ENCODE data around the gene PAK4. TPM values are rescaled to one million over a fixed set of nuclear protein-coding genes. Genes with fewer than 3 reads are reported as not detected.

PAK4 gene
- total RNA-seq, 4 donors from 2014 or later, result 4.0 to 4.8 (median 4.6) TPM

GRCh38 chr19:39097299-39097698 lies 28.3 kb upstream of the PAK4 start:
- TF ChIP-seq, protein P1, sequence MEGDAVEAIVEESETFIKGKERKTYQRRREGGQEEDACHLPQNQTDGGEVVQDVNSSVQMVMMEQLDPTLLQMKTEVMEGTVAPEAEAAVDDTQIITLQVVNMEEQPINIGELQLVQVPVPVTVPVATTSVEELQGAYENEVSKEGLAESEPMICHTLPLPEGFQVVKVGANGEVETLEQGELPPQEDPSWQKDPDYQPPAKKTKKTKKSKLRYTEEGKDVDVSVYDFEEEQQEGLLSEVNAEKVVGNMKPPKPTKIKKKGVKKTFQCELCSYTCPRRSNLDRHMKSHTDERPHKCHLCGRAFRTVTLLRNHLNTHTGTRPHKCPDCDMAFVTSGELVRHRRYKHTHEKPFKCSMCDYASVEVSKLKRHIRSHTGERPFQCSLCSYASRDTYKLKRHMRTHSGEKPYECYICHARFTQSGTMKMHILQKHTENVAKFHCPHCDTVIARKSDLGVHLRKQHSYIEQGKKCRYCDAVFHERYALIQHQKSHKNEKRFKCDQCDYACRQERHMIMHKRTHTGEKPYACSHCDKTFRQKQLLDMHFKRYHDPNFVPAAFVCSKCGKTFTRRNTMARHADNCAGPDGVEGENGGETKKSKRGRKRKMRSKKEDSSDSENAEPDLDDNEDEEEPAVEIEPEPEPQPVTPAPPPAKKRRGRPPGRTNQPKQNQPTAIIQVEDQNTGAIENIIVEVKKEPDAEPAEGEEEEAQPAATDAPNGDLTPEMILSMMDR (IDR thresholded peaks at IDR 0.05; ENCODE audit: low read depth), result no peak

- TF ChIP-seq, protein P1 (IDR thresholded peaks at IDR 0.05; ENCODE audit: low read depth), result no peak
Measured at GRCh38 chr19:39097721-39098120, 27.9 kb upstream of the PAK4 start.

DNA sequence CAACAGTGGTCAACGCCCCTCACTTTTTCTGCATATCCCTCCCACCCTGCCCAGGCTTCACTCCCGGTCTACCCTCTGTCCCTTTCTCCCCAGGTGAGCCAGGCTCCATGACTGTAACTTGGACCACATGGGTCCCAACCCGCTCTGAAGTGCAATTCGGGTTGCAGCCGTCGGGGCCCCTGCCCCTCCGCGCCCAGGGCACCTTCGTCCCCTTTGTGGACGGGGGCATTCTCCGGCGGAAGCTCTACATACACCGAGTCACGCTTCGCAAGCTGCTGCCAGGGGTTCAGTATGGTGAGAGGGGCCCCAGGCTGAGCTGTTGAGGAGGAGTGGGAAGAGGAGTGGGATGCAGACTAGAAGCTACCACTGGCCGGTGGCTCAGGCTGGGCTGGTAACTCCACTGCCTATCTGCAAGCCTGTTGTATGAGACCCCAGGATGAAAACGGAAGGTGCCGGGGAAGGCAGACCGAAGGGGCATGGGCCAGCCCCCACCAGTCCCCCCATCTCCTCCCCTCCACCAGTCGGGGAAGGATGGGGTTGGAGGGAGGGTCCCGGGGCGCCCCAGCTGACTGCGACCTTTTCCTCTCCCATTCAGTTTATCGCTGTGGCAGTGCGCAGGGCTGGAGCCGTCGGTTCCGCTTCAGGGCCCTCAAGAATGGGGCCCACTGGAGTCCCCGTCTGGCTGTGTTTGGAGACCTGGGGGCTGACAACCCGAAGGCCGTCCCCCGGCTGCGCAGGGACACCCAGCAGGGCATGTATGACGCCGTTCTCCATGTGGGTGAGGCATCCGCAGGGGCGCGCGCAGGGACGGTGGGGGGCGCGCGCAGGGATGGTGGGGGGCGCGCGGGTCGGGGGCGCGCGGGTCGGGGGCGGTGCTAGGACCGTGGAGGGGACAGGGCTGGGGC lies 27.0 kb upstream of the PAK4 start:
- TF ChIP-seq, protein P1 (IDR thresholded peaks at IDR 0.05; ENCODE audit: low read depth), result no peak

DNA sequence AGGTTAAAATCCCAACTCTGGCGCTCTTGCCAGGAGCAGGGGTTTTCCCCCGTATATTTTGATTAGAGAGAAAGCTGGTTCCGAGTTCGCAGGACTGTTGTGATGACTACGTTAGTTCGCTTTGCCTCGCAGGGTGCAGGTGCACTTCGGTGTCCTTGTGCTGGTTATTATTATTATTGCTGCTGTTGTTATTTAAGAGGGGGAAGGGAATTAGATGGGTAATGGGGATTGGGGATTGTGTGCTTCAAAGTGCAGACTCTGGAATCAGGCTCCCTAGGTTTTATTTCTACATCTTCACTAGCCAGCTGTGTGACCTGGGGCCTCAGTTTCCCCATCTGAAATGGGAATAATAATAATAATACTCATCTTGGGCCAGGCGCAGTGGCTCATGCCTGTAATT lies 26.2 kb upstream of the PAK4 start:
- TF ChIP-seq, protein P1 (IDR thresholded peaks at IDR 0.05; ENCODE audit: low read depth), result no peak

- TF ChIP-seq, protein P1 (IDR thresholded peaks at IDR 0.05; ENCODE audit: low read depth), result no peak
Measured at GRCh38 chr19:39100500-39101166, 25.0 kb upstream of the PAK4 start.

GRCh38 chr19:39103151-39103550 lies 22.4 kb upstream of the PAK4 start:
- TF ChIP-seq, protein P1 (IDR thresholded peaks at IDR 0.05; ENCODE audit: low read depth), result no peak

DNA sequence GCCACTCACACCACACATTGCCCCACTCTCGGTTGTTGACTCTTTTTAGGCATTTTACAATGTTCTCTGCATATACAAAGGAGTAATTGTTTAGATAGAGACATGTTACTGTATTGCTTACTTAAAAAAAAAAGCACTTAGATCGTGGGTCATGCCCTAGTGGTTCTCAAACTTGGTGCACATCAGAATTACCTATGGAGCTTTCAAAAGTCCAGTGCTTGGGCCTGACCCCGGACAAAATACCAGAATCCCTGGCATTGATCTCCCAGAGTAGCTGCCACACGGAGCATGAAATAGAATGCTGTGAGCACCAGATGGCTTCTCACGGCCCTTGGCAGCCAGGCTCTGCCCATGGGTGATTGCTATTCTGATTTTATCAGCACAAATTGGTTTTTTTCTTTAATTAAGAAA lies 21.4 kb upstream of the PAK4 start:
- TF ChIP-seq, protein P1 (IDR thresholded peaks at IDR 0.05; ENCODE audit: low read depth), result no peak

Measured in subcutaneous adipose tissue (tissue), 4 donors.